ENCODE results near the gene CENPS.

The CENPS gene

GRCh38 chr1:10430216-10431069 lies at the start of gene CENPS:
CENPS (plus strand) TSS chr1:10430433; CDS start chr1:10430518, 85 bp downstream.
- peak; percentile 62; the same call in 1 of the 2 replicates for TF ChIP-seq ZFX (IDR thresholded peaks at IDR 0.05)
- TF ChIP-seq, protein P1, sequence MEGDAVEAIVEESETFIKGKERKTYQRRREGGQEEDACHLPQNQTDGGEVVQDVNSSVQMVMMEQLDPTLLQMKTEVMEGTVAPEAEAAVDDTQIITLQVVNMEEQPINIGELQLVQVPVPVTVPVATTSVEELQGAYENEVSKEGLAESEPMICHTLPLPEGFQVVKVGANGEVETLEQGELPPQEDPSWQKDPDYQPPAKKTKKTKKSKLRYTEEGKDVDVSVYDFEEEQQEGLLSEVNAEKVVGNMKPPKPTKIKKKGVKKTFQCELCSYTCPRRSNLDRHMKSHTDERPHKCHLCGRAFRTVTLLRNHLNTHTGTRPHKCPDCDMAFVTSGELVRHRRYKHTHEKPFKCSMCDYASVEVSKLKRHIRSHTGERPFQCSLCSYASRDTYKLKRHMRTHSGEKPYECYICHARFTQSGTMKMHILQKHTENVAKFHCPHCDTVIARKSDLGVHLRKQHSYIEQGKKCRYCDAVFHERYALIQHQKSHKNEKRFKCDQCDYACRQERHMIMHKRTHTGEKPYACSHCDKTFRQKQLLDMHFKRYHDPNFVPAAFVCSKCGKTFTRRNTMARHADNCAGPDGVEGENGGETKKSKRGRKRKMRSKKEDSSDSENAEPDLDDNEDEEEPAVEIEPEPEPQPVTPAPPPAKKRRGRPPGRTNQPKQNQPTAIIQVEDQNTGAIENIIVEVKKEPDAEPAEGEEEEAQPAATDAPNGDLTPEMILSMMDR (conservative IDR thresholded peaks at IDR 0.05) = peak; percentile 99
- H3K27ac ChIP-seq = peak within 1 kb of the TSS; percentile 84

GRCh38 chr1:10380594-10381275 lies 49.5 kb upstream of the CENPS start:
- TF ChIP-seq, protein P1 (conservative IDR thresholded peaks at IDR 0.05) = no peak
- no peak for TF ChIP-seq ZFX (IDR thresholded peaks at IDR 0.05)
- peak overlapping the region; percentile 22; the same call in 1 of the 2 replicates for H3K27ac ChIP-seq

DNA sequence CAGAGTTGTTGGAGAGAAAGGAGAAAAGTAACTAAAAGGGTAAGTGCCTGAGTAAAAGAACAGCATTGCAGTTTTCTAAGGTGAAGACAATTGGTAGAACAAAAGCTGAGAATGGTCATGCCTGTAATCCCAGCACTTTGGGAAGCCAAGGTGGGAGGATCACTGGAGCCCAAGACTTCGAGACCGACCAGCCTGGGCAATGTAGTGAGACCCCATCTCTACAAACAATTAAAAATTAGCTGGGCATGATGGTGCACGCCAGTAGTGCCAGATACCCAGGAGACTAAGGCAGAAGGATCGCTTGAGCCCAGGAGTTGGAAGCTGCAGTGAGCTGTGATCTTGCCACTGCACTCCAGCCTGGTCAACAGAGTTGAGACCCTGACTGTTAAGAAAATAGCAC lies 46.6 kb upstream of the CENPS start:
- no peak for TF ChIP-seq ZFX (IDR thresholded peaks at IDR 0.05)
- TF ChIP-seq, protein P1 (conservative IDR thresholded peaks at IDR 0.05) = no peak

DNA sequence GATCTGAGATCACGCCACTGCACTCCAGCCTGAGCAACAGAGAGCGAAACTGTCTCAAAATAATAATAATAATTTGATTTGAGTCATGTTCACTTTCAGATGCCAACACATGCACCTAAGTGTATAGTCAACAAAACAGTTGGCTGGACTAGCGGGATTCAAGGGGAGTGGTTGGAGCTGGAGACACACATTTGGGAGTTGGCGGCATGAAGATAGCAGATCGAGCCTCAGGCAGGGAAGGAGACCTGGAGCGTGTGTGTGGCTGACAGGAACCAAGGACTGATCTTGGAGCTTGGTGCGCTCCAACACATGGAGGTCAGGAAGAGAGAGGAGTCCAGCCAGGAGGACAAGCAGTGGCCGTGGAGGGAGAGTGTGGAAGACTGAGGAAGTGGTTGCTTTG lies 46.0 kb upstream of the CENPS start:
- no peak overlapping the region for H3K27ac ChIP-seq
- no peak for TF ChIP-seq ZFX (IDR thresholded peaks at IDR 0.05)
- TF ChIP-seq, protein P1 (conservative IDR thresholded peaks at IDR 0.05) = no peak

More for the DNA sequence above, 46.6 kb upstream of the CENPS start:
- no peak overlapping the region for H3K27ac ChIP-seq

- no peak overlapping the region for H3K27ac ChIP-seq
- no peak for TF ChIP-seq ZFX (IDR thresholded peaks at IDR 0.05)
- TF ChIP-seq, protein P1 (conservative IDR thresholded peaks at IDR 0.05) = no peak
Observed at GRCh38 chr1:10386761-10387676, 43.2 kb upstream of the CENPS start.

DNA sequence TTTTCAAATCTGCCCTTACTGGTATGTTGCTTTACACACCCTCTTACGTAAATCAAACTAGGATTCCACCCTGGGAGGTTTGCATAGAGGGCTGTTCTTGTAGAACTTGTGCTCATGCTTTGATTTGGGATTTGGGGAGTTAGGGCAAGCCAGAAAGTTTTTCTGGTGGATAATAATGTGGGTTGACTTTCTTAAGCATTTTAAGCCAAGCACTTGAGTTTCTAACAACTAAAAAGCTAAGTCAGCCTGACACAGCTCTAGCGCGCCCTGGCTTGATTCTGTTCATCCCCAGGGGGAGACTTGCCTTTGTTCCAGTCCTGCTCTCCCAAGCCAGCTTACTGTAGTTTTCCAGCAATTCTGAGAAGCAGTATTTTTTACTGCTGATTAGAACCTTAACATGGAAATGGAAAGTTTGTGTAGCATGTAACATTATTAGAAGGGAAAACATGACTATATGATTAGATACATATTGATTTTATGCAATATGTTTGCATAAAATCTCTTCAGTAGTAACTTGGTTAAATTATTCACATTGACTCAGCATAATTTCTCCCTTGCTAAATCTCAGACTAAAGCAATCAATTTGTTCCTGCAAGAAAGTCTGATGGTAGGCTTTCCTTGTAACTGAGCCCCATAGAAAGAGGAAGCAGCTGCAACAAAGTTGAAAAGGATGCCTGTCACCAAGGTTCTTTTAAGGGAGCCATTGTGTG lies 42.4 kb upstream of the CENPS start:
- TF ChIP-seq, protein P1 (conservative IDR thresholded peaks at IDR 0.05) = no peak
- TF ChIP-seq ZFX (IDR thresholded peaks at IDR 0.05) = no peak
- no peak overlapping the region for H3K27ac ChIP-seq
